Fibroblast of lung (primary cell): ENCODE results near the gene GRK4.

Source experiments
- CTCF ChIP-seq, 2 donors: IDR thresholded peaks in 1 of 2; conservative IDR thresholded peaks in 1 of 2; 1 replicate in 1 of 2; 2 replicates in 1 of 2; pipeline ENCODE4 v1.5.1; 2011 to 2012; ENCODE audit warnings: low read length in 2 of 2, control low read depth in 1 of 2, inconsistent platforms in 1 of 2, low read depth in 1 of 2, mild to moderate bottlenecking in 1 of 2
- EZH2 ChIP-seq: IDR thresholded peaks from 2 replicates; pipeline ENCODE4 v1.5.1; 2012; ENCODE audit warnings: low read length, control low read depth, mild to moderate bottlenecking; ENCODE audit errors: missing control alignments

- TF ChIP-seq CTCF (conservative IDR thresholded peaks at IDR 0.05 in 1 of 2, IDR thresholded peaks at IDR 0.05 in 1 of 2; ENCODE audit: low read depth in 1 of 2, low read length in 2 of 2) = no peak
- TF ChIP-seq EZH2 = no peak
Measured at GRCh38 chr4:3025881-3026280, 62.5 kb downstream of the GRK4 start.
